HEK293T (cell line): ENCODE measurements around the gene CDIPT.

Experiments
- BHLHE40 ChIP-seq: fragments of 450-650 bp; IDR thresholded peaks from 2 replicates; pipeline ENCODE4 v1.6.1; 2016; ENCODE audit warnings: mild to moderate bottlenecking, moderate library complexity, borderline replicate concordance
- CTBP1 ChIP-seq: fragments of 450-650 bp; IDR thresholded peaks from 2 replicates; pipeline ENCODE4 v1.6.1; 2016; ENCODE audit warnings: borderline replicate concordance
- FOXA1 ChIP-seq: fragments of 450-650 bp; IDR thresholded peaks from 2 replicates; pipeline ENCODE4 v1.6.1; 2016; ENCODE audit warnings: mild to moderate bottlenecking
- PKNOX1 ChIP-seq: fragments of 450-650 bp; IDR thresholded peaks from 2 replicates; pipeline ENCODE4 v1.6.1; 2016

GRCh38 chr16:29841631-29842030 is 21.4 kb downstream of the CDIPT start:
- TF ChIP-seq PKNOX1, result no peak
- TF ChIP-seq CTBP1, result no peak
- no peak for TF ChIP-seq FOXA1
- no peak for TF ChIP-seq BHLHE40
